ENCODE measurements around the gene SNN.

Gene SNN

GRCh38 chr16:11705311-11706025 lies 37.2 kb downstream of the SNN start:
- DNase-seq = no peak

GRCh38 chr16:11706180-11706742 lies 38.0 kb downstream of the SNN start:
- no peak for DNase-seq

GRCh38 chr16:11707679-11708197 lies 39.5 kb downstream of the SNN start:
- DNase-seq = no peak

- no peak for DNase-seq
Measured at GRCh38 chr16:11708421-11708820, 40.2 kb downstream of the SNN start.

- no peak for DNase-seq
Measured at GRCh38 chr16:11711662-11712061, 43.4 kb downstream of the SNN start.

- DNase-seq = no peak
Measured at GRCh38 chr16:11712122-11712521, 43.9 kb downstream of the SNN start.

- DNase-seq = no peak
Measured at GRCh38 chr16:11715246-11715947, 47.1 kb downstream of the SNN start.

GRCh38 chr16:11716336-11716735 lies 48.1 kb downstream of the SNN start:
- DNase-seq = no peak

- DNase-seq = no peak
Measured at GRCh38 chr16:11717811-11718210, 49.6 kb downstream of the SNN start.

GRCh38 chr16:11719171-11719570 lies 50.9 kb downstream of the SNN start:
- no peak for DNase-seq

- DNase-seq = no peak
Measured at GRCh38 chr16:11719762-11720161, 51.5 kb downstream of the SNN start.

- no peak for DNase-seq
Measured at GRCh38 chr16:11721781-11722467, 53.7 kb downstream of the SNN start.

- DNase-seq = no peak
Measured at GRCh38 chr16:11722468-11722808, 54.2 kb downstream of the SNN start.

GRCh38 chr16:11725457-11725856 lies 57.2 kb downstream of the SNN start:
- peak; percentile 11 for DNase-seq

- no peak for DNase-seq
Measured at GRCh38 chr16:11726008-11726407, 57.8 kb downstream of the SNN start.

- no peak for DNase-seq
Measured at GRCh38 chr16:11727796-11728543, 59.7 kb downstream of the SNN start.

Measured in NCI-H524 treated with DMSO at 0.1 percent for 48 hours (cell line).